Parathyroid adenoma (tissue), 2 donors: ENCODE measurements around the gene ATF7IP2.

ENCODE experiments used
- H2AFZ ChIP-seq: fragments of 300-600 bp; sonication (generic); one replicate; pipeline ENCODE4 v1.7.0; 2017; ENCODE audit warnings: antibody characterized with exemption, mild to moderate bottlenecking
- H3K27ac ChIP-seq: fragments of 300-600 bp; sonication (generic); one replicate; pipeline ENCODE4 v1.7.0; 2017
- H3K27me3 ChIP-seq: fragments of 300-600 bp; sonication (generic); one replicate; pipeline ENCODE4 v1.7.0; 2017; ENCODE audit warnings: low read length; ENCODE audit not compliant: control insufficient read depth, insufficient read depth
- H3K36me3 ChIP-seq: fragments of 300-600 bp; sonication (generic); one replicate; pipeline ENCODE4 v1.7.0; 2017; ENCODE audit warnings: low read length; ENCODE audit not compliant: control insufficient read depth, insufficient read depth
- H3K4me1 ChIP-seq: fragments of 300-600 bp; sonication (generic); one replicate; pipeline ENCODE4 v1.7.0; 2017; ENCODE audit warnings: control low read depth
- H3K4me2 ChIP-seq: fragments of 300-600 bp; sonication (generic); one replicate; pipeline ENCODE4 v1.7.0; 2017; ENCODE audit warnings: low read length
- H3K4me3 ChIP-seq: fragments of 300-600 bp; sonication (generic); one replicate; pipeline ENCODE4 v1.7.0; 2017; ENCODE audit warnings: low read depth, low read length
- H3K79me2 ChIP-seq: fragments of 300-600 bp; sonication (generic); one replicate; pipeline ENCODE4 v1.7.0; 2017; ENCODE audit warnings: control low read depth
- H3K9ac ChIP-seq: fragments of 300-600 bp; sonication (generic); one replicate; pipeline ENCODE4 v1.7.0; 2017; ENCODE audit warnings: mild to moderate bottlenecking
- H3K9me3 ChIP-seq: fragments of 300-600 bp; sonication (generic); one replicate; pipeline ENCODE4 v1.7.0; 2017; ENCODE audit warnings: low read length; ENCODE audit not compliant: control insufficient read depth
- TF ChIP-seq, protein P1 (sequence below): fragments of 300-600 bp; sonication (generic); IDR thresholded peaks from one replicate; pipeline ENCODE4 v1.7.0; 2017; ENCODE audit warnings: antibody characterized with exemption, mild to moderate bottlenecking
- donor health status: primary hyperparathyroidism.

Gene ATF7IP2

DNA sequence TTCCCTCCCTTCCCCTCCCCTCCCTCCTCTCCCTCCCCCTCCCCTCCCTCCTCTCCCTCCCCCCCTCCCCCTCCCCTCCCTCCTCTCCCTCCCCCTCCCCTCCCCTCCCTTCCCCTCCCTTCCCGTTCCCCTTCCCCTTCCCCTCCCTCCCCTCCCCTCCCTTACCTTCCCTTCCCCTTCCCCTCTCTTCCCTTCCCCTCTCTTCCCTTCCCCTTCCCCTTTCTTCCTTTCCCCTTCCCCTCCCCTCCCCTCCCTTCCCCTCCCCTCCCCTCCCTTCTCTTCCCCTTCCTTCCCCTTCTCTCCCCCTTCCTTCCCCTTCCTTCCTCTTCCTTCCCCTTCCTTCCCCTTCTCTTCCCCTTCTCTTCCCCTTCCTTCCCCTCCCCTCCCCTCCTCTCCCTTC lies 133.4 kb downstream of the ATF7IP2 start:
- Histone ChIP-seq H3K4me1 (peaks cover 3% of the 10 kb centered on the region), H3K36me3 (no peaks in the 10 kb centered on the region)

DNA sequence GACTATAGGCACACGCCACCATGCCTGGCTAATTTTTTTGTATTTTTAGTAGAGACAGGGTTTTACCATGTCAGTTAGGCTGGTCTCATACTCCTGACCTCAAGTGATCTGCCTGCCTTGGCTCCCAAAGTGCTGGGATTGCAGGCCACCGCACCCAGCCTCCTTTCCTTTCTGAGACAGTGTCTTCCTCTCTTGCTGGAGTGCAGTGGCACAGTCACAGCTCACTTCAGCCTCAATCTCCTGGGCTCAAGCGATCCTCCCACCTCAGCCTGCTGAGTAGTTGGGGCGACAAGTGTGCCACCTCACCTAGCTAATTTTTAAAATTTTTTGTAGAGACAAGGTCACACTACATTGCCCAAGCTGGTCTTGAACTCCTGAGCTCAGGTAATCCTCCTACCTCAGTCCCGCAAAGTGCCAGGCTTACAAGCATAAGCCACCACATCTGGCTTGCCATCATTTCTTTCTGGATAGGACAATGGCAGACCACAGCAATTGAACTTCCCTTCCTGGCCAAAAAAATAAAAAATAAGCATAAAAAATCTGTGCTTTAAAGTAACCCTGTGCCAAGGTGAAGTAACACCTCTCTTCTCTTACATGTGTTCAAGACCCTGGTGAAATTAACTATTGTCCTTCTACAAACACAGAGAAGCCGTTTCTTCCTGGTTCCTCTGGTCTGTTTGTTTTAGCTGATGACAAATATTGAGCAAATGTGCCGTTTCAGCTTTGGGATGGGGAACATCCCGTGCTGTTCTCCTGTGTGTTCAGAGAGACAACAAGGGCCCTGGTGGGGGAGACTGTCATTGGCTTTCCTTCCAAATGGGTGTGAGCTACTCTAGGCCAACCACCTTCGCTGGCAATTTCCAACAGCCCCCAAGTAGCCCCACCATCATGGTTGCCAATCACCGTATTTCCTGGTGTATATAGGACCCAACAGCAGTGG lies 134.3 kb downstream of the ATF7IP2 start:
- Histone ChIP-seq H3K27me3 (no peaks in the 10 kb centered on the region), H3K4me2 (no peak overlapping the region)

More for the DNA sequence above, 133.4 kb downstream of the ATF7IP2 start:
- Histone ChIP-seq H3K27ac (no peak overlapping the region), H3K79me2 (no peaks in the 10 kb centered on the region), H3K9ac (no peak overlapping the region), H3K4me3 (no peak overlapping the region), H3K9me3 (no peaks in the 10 kb centered on the region), H3K27me3 (no peaks in the 10 kb centered on the region), H3K4me2 (no peak overlapping the region), H2AFZ (no peak overlapping the region)
- TF ChIP-seq, protein P1, sequence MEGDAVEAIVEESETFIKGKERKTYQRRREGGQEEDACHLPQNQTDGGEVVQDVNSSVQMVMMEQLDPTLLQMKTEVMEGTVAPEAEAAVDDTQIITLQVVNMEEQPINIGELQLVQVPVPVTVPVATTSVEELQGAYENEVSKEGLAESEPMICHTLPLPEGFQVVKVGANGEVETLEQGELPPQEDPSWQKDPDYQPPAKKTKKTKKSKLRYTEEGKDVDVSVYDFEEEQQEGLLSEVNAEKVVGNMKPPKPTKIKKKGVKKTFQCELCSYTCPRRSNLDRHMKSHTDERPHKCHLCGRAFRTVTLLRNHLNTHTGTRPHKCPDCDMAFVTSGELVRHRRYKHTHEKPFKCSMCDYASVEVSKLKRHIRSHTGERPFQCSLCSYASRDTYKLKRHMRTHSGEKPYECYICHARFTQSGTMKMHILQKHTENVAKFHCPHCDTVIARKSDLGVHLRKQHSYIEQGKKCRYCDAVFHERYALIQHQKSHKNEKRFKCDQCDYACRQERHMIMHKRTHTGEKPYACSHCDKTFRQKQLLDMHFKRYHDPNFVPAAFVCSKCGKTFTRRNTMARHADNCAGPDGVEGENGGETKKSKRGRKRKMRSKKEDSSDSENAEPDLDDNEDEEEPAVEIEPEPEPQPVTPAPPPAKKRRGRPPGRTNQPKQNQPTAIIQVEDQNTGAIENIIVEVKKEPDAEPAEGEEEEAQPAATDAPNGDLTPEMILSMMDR = no peak

DNA sequence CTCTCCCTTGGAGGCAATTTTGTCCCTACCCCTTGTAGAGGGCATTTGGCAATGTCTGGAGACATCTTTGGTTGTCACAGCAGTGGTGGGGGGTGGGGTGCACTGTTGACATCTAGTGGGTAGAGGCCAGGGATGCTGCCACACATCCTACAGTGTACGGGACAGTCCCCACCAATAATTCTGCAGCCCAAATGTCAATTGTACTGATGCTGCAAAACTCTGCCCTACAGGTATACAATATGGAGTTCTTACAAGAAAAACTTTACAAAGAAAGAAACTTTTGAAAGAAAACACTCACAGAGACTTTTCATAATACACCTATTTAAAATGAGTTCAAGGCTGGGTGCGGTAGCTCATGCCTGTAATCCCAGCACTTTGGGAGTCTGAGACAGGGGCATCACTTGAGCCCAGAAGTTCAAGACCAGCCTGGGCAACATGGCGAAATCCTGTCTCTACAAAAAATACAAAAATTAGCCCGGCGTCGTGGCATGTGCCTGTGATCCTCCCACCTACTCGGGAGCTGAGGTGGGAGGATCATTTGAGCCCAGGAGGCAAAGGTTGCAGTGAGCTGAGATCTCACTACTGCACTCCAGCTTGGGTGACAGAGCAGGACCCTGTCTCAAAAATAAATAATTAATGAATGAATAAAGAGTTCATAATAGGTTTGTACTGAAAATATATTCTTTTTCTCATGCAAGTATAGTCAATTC lies 135.2 kb downstream of the ATF7IP2 start:
- H3K27me3 ChIP-seq = no peaks in the 10 kb centered on the region
- H3K79me2 ChIP-seq = no peaks in the 10 kb centered on the region
- no peak overlapping the region for H3K27ac ChIP-seq
- TF ChIP-seq, protein P1 = no peak
- H3K4me3 ChIP-seq = no peak overlapping the region
- no peaks in the 10 kb centered on the region for H3K36me3 ChIP-seq
- H3K4me1 ChIP-seq = no peaks in the 10 kb centered on the region
- no peak overlapping the region for H2AFZ ChIP-seq
- no peak overlapping the region for H3K9ac ChIP-seq
- H3K4me2 ChIP-seq = no peak overlapping the region
- no peaks in the 10 kb centered on the region for H3K9me3 ChIP-seq

More for the DNA sequence above, 134.3 kb downstream of the ATF7IP2 start:
- no peaks in the 10 kb centered on the region for H3K4me1 ChIP-seq
- H3K27ac ChIP-seq = no peak overlapping the region
- TF ChIP-seq, protein P1 = no peak
- no peaks in the 10 kb centered on the region for H3K9me3 ChIP-seq
- no peaks in the 10 kb centered on the region for H3K36me3 ChIP-seq
- H3K9ac ChIP-seq = no peak overlapping the region
- no peak overlapping the region for H2AFZ ChIP-seq
- H3K4me3 ChIP-seq = no peak overlapping the region
- H3K79me2 ChIP-seq = no peaks in the 10 kb centered on the region

DNA sequence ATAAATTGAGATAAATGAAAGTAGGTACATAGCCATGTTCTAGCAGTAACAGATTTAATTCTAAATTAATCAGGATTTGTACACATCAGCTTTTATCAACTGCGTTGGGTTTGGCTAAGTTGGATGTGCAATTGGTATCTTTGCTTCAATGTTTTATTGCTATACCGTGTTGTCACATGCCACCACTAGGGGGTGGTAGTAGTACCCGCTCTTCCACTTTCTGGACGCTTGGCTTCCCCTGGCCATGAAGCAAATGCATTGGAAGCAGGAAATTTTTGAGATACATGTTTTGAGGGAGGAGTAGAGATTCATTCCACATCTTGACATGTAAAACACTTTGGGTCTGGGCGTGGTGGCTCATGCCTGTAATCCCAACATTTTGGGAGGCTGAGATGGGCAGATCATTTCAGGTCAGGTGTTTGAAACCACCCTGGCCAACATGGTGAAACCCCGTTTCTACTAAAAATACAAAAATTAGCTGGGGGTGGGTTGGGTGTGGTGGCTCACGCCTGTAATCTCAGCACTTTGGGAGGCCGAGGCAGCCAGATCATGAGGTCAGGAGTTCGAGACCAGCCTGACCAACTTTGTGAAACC lies 135.9 kb downstream of the ATF7IP2 start:
- H3K79me2 ChIP-seq = no peaks in the 10 kb centered on the region
- no peaks in the 10 kb centered on the region for H3K9me3 ChIP-seq
- H3K27me3 ChIP-seq = no peaks in the 10 kb centered on the region
- H3K27ac ChIP-seq = no peak overlapping the region
- TF ChIP-seq, protein P1 = peak; percentile 91
- H3K4me2 ChIP-seq = no peak overlapping the region
- H3K4me3 ChIP-seq = no peak overlapping the region
- H2AFZ ChIP-seq = no peak overlapping the region
- no peak overlapping the region for H3K9ac ChIP-seq
- H3K36me3 ChIP-seq = no peaks in the 10 kb centered on the region
- H3K4me1 ChIP-seq = no peaks in the 10 kb centered on the region
